B cell (primary cell): ENCODE data around the gene TAF11L7.

ENCODE experiments used
- CTCF ChIP-seq: fragments of 200-600 bp; IDR thresholded peaks from one replicate; pipeline ENCODE4 v1.8.0; 2022; ENCODE audit warnings: antibody characterized with exemption, mild to moderate bottlenecking
- EZH2 ChIP-seq: IDR thresholded peaks from 2 replicates; pipeline ENCODE4 v1.6.1; 2012; ENCODE audit warnings: borderline replicate concordance, low read depth, mild to moderate bottlenecking, moderate library complexity, low read length; ENCODE audit not compliant: insufficient read depth, poor library complexity, severe bottlenecking

- TF ChIP-seq CTCF (no peak), EZH2 (no peak)
Measured at GRCh38 chr5:17625686-17626085, 40.1 kb upstream of the TAF11L7 start.
